ENCODE measurements around the gene KLF7.

GRCh38 chr2:207066791-207067460 is 98.8 kb downstream of the KLF7 start:
- TF ChIP-seq CTCF (conservative IDR thresholded peaks at IDR 0.05 in 1 of 2, IDR thresholded peaks at IDR 0.05 in 1 of 2; ENCODE audit: low read depth in 1 of 2, low read length in 2 of 2) = no peak
- TF ChIP-seq EZH2 (IDR thresholded peaks at IDR 0.05; ENCODE audit: low read length, missing control alignments) = no peak

All from fibroblast of lung (primary cell).